ENCODE results near the gene GALNTL6.

GALNTL6 gene

DNA sequence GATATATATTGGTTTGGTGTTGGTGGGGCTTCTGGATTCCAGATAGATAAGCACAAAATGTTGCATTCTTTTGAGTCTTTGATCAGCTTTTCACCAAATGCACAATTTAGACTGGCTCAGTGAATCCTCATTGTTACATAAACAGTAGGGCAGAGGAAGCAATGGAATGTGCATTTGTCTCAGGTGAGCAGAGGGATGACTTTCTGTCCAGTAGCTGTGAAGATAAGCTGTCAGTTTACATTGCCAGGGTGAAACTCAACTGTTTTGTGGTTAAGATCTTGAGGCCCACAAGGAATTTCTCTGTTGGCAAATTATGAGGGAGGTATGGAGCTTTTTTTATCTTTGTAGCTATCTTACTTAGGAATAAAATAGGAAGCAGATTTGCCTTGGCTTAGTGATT, 168.0 kb downstream of the GALNTL6 start:
- H3K4me3 ChIP-seq (ENCODE audit: low read length), result no peak overlapping the region
- TF ChIP-seq, protein P1, sequence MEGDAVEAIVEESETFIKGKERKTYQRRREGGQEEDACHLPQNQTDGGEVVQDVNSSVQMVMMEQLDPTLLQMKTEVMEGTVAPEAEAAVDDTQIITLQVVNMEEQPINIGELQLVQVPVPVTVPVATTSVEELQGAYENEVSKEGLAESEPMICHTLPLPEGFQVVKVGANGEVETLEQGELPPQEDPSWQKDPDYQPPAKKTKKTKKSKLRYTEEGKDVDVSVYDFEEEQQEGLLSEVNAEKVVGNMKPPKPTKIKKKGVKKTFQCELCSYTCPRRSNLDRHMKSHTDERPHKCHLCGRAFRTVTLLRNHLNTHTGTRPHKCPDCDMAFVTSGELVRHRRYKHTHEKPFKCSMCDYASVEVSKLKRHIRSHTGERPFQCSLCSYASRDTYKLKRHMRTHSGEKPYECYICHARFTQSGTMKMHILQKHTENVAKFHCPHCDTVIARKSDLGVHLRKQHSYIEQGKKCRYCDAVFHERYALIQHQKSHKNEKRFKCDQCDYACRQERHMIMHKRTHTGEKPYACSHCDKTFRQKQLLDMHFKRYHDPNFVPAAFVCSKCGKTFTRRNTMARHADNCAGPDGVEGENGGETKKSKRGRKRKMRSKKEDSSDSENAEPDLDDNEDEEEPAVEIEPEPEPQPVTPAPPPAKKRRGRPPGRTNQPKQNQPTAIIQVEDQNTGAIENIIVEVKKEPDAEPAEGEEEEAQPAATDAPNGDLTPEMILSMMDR (conservative IDR thresholded peaks at IDR 0.05; ENCODE audit: low read depth, low read length), result no peak
- DNase-seq (ENCODE audit: low read depth), result no peak

DNA sequence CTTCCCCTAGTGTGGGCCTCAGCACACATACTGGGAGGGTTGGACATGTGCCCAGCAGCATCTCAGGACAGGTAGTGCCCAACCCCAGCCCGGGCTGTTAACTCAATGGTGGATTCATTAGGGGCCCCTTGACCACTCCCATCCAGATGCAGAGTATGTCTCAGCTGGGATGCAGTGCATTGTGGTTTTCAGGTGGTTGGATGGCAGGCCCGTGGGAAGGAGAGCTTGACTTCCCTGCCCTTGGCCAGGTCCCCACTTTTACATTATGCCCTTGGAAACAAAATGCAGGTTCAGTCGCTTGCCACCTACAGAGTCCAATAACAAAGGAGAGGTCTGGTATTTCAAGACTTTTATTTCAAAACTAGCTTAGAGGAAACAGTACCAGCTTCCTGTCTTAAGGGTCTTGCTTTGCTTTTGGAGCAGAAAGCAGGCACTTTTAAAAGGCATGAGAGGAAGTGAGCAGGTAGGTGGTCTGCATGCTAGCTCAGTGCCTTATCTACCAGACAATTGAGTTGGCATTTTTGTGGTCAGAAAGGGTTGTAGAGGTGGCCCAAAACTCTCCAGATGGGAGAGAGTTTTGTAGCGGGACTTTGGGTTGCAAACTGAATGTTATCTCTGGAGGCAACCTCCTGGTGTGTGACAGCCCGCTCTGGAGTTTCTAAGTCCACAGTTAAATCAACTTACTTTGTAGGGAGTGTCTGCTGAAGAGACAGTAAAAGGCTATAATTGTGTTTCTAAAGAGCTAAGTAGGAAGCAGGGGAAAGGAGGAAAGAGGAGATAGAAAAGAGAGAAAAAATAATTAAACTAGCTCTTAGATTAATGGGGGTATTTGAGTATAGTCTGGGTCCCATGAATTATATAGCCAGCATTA, 171.0 kb downstream of the GALNTL6 start:
- TF ChIP-seq, protein P1 (conservative IDR thresholded peaks at IDR 0.05; ENCODE audit: low read depth, low read length), result no peak
- H3K4me3 ChIP-seq (ENCODE audit: low read length), result no peak overlapping the region
- no peak for DNase-seq (ENCODE audit: low read depth)

DNA sequence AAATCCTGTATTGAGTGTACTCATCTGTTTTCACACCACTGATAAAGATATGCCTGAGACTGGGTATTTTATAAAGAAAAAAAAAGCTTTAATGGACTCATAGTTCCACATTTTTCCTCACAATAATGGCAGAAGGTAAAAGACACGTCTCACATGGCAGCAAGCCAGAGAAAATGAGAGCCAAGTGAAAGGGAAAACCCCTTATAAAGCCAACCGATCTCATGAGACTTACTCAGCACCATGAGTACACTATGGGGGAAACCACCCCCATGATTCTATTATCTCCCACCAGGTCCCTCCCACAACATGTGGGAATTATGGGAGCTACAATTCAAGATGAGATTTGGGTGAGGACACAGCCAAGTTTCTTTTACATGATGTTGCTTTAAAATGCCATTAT, 171.9 kb downstream of the GALNTL6 start:
- DNase-seq (ENCODE audit: low read depth), result no peak
- TF ChIP-seq, protein P1 (conservative IDR thresholded peaks at IDR 0.05; ENCODE audit: low read depth, low read length), result no peak
- no peak overlapping the region for H3K4me3 ChIP-seq (ENCODE audit: low read length)

DNA sequence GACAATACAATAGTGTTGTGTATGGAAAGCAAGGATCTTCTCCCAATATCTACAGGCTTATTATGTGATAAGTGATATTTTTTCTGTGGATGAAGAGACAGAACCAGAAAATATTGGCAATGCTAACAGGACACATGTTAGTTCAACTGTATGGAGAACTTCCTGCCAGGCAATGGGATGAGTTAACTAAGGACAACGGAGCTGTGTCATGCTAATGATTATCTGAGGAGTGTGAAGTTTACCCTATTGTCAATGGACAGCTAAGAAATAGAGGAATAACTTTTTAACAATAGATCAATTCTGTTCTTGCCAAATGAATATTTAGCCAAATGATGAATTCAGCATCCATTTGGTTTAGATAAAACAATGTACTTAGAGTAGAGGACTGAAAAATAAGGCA, 180.0 kb downstream of the GALNTL6 start:
- no peak for DNase-seq (ENCODE audit: low read depth)
- TF ChIP-seq, protein P1 (conservative IDR thresholded peaks at IDR 0.05; ENCODE audit: low read depth, low read length), result no peak
- no peak overlapping the region for H3K4me3 ChIP-seq (ENCODE audit: low read length)

DNA sequence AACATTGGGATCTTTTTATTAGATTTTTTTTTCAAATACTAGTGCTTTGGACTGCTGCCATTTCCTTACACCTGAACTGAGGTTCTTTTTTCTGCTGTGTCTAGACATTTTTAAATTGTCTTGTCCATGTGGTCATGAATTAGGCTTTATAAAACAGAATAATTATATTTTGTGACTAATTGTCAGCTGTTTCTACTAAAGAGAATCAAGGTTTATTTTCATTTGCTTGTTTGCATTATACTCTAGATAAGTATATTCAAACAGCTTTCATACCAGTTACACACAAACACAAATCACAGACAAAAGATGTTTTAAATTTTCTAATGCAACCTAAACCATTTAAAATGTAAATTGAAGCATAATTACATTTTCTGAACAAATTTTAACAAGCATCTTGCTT, 194.7 kb downstream of the GALNTL6 start:
- DNase-seq (ENCODE audit: low read depth), result no peak
- TF ChIP-seq, protein P1 (conservative IDR thresholded peaks at IDR 0.05; ENCODE audit: low read depth, low read length), result no peak
- H3K4me3 ChIP-seq (ENCODE audit: low read length), result no peak overlapping the region

DNA sequence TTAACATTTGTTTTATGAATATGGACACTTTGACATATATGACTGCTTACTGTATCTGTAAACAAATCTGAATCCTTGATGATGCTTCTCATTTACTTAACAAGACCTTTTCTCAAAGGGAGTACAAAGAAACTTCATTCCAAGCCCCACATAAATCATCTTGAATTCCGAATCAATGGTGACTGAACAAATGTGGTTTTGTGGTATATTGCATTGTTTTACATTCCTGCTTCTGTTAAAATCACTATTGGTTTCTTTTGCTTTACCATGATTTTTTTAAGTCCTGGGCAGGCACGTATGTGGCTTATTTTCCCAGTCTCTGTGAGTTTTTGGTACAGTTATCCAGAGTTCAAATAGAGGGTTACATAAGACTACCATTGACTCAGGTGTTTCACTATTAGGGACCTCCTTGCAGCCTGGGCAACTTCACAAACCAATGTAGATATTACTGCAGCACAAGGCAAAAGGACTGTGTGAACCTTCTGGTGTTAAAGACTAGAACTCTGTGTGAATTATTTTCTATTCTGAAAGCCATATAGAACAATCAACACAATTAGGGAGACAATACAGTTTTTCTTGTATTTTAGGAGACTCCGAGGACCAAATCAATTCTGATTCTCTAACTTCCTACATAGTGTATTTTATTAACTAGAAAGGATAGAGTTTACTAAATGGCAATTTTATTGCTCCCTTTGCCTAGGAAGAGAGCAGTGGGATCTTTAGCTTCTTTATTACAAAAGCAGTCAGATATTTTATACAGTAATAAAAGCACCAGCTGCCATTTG, 196.4 kb downstream of the GALNTL6 start:
- no peak for DNase-seq (ENCODE audit: low read depth)
- no peak overlapping the region for H3K4me3 ChIP-seq (ENCODE audit: low read length)
- TF ChIP-seq, protein P1 (conservative IDR thresholded peaks at IDR 0.05; ENCODE audit: low read depth, low read length), result no peak
